SKM-1 (cell line): ENCODE data around the gene USP33.
A peak's percentile ranks its signal among the peaks of the same experiment; 100 is the strongest.
"Not testable (repeated sequence)": the region's sequence is repeated elsewhere in the genome, so short reads cannot be mapped to it uniquely, and the experiment has no call there.

ENCODE experiments used
- DNase-seq: peaks from one replicate; lab custom pipeline; 2025; ENCODE audit not compliant: unreplicated experiment; lab: John Stamatoyannopoulos, UW

Gene USP33

GRCh38 chr1:77759071-77760028, at the start of gene USP33:
TSS of gene USP33 (minus strand) at chr1:77759852. CDS start at chr1:77741697, 18,155 bp downstream.
- peak; percentile 40 for DNase-seq

GRCh38 chr1:77803371-77803770, 43.7 kb upstream of the USP33 start:
- DNase-seq = no peak

- no peak for DNase-seq
Measured at GRCh38 chr1:77802026-77802425, 42.4 kb upstream of the USP33 start.

- no peak for DNase-seq
Measured at GRCh38 chr1:77797991-77798390, 38.3 kb upstream of the USP33 start.

GRCh38 chr1:77796695-77797405, 37.2 kb upstream of the USP33 start:
- no peak for DNase-seq

- no peak for DNase-seq
Measured at GRCh38 chr1:77794550-77794949, 34.9 kb upstream of the USP33 start.

- DNase-seq = not testable (repeated sequence)
Measured at GRCh38 chr1:77786093-77786741, 26.6 kb upstream of the USP33 start.

- DNase-seq = no peak
Measured at GRCh38 chr1:77783141-77783540, 23.5 kb upstream of the USP33 start.

GRCh38 chr1:77781683-77782082, 22.0 kb upstream of the USP33 start:
- DNase-seq = no peak

- peak; percentile 78 for DNase-seq
Measured at GRCh38 chr1:77779529-77780281, 20.1 kb upstream of the USP33 start, which contains the start of gene MIGA1. TSS of gene MIGA1 (plus strand) at chr1:77779649. CDS start at chr1:77783253, 3,604 bp downstream.

GRCh38 chr1:77776007-77776700, 16.5 kb upstream of the USP33 start:
- DNase-seq = no peak

- no peak for DNase-seq
Measured at GRCh38 chr1:77768006-77768405, 8.4 kb upstream of the USP33 start.

GRCh38 chr1:77762072-77762476, 2.4 kb upstream of the USP33 start:
- no peak for DNase-seq

- DNase-seq = no peak
Measured at GRCh38 chr1:77757603-77758002, 2.0 kb downstream of the USP33 start.

- DNase-seq = no peak
Measured at GRCh38 chr1:77757066-77757584, 2.5 kb downstream of the USP33 start.

GRCh38 chr1:77756052-77756754, 3.4 kb downstream of the USP33 start:
- no peak for DNase-seq

- not testable (repeated sequence) for DNase-seq
Measured at GRCh38 chr1:77749489-77749888, 10.2 kb downstream of the USP33 start.

- no peak for DNase-seq
Measured at GRCh38 chr1:77744576-77744975, 15.1 kb downstream of the USP33 start.

GRCh38 chr1:77742011-77742555, 17.6 kb downstream of the USP33 start:
- DNase-seq = no peak
